Midbrain (tissue), 1 donor: ENCODE measurements around the gene GRIA4.
"Not testable (repeated sequence)": the region's sequence is repeated elsewhere in the genome, so short reads cannot be mapped to it uniquely, and the experiment has no call there.

ENCODE experiments used
- DNase-seq: peaks from one replicate; lab custom pipeline; 2025; lab: John Stamatoyannopoulos, UW

GRIA4 gene

GRCh38 chr11:106001304-106002012 lies 391.6 kb downstream of the GRIA4 start:
- no peak for DNase-seq

DNA sequence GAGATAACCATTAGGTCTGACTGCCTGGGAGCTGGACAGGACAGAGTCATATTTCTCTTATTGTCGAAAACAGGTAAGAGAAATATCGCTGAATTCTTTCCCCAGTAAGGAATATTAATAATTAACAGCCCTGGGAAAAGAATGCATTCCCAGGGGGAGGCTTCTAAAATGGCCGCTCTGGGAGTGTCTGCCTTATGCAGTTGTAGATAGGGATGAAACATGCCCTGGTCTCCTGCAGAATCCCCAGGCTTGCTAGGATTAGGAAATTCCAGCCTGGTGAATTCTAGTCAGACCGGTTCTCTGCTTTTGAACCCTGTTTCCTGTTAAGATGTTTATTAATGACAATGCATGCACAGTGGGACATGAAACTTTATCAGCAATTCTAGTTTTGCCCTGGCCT lies 393.2 kb downstream of the GRIA4 start:
- DNase-seq, result not testable (repeated sequence)

DNA sequence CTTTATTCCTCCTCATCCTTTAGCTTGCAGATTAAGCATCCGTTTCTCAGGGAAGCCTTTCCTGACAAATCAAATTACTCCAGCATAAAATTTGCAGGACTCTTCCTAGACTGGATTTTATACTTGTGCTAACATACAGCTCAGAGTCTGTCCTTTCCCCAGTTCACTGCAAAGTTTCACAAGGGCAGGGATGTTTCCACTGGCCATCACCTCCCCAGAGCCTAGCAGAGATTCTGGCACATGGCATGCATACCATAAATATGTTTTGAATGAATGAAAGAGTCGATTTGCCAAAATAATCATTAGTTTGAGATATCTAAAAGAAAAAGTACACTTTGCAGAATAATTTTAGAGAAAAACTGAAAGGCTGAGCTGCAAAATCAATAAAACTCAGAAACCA lies 401.6 kb downstream of the GRIA4 start:
- DNase-seq, result no peak

GRCh38 chr11:106012744-106013143 lies 402.9 kb downstream of the GRIA4 start:
- no peak for DNase-seq

DNA sequence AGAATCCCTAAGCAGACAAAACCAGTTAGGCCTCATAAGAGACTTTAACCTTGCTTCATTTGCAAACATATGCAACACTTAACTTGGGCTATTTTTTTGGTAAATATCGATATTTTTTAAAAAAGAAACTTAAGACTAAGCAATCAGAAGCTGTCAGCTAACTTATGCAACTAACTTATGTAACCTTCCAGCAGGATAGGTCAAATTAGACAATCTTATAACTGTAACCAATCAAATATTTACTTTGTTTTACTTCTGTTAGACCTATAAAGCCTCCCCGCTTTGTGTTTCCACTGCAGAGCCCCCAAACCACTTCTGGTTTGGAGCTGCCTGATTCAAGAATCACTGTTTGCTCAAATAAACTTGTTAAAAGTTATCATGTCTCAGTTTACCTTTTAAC lies 404.2 kb downstream of the GRIA4 start:
- DNase-seq, result no peak

GRCh38 chr11:106014620-106015019 lies 404.7 kb downstream of the GRIA4 start:
- DNase-seq, result no peak

DNA sequence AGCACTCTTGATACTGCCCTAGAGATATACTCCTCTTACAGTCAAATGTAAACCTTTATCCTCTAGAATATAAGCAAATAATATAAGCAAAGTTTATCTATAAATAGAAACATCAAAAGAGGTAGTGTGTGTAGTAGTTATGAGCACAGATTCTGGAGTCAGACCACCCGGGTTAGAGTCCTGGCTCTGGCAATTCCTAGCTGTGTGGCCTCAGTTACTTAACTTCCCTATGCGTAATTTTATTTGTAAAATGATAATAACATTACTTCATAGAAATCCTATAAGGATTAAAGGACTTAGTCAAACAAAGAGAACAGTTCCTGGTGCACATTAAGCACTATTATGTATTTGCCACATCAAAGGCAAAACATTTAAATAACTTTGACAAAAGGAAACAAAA lies 405.2 kb downstream of the GRIA4 start:
- DNase-seq, result no peak

- DNase-seq, result no peak
Measured at GRCh38 chr11:106017093-106017492, 407.2 kb downstream of the GRIA4 start.

DNA sequence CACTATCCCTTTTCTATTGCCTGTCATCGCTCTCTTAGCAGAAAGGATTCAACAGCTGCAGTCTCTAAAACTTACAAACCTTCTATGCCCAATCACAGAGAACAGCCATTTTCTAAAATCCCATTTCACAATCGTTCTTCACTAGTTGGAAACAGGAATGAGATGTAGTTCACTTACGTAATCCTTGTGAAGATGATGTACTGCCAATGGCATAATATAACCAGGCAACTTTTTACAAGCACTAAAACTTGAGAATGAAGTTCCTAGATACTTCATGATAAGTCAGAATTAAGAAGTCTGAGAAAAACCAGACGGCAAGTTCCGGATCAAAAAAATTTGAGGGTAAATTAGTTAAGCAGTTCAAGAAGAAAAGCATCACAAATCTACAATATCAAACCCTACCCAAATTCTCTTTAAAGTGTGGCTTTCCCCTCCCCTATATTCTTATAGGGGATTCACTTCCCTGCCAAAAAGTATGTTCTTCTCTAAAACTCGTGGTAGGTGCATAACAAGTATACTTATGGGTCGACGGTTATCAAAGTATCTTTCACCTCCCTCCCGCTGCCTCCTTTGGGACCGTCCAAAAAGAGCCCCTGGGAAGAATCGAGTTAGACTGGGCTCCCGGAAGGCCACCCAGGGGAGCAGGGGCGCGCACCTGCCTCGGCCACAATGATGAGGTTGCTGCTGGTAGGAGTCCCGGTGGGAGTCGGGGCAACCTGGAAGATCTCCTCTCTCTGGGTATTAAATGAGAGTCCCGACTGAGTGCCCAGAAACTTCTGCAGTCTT lies 411.5 kb downstream of the GRIA4 start:
- peak; percentile 22 for DNase-seq

GRCh38 chr11:106021967-106022794 lies 412.3 kb downstream of the GRIA4 start, which contains the start of gene MSANTD4:
MSANTD4 (minus strand) TSS chr11:106022240; CDS start chr11:106010917, 11,323 bp downstream.
- DNase-seq, result peak; percentile 100

GRCh38 chr11:106022795-106023275 lies 413.0 kb downstream of the GRIA4 start:
- DNase-seq, result no peak

DNA sequence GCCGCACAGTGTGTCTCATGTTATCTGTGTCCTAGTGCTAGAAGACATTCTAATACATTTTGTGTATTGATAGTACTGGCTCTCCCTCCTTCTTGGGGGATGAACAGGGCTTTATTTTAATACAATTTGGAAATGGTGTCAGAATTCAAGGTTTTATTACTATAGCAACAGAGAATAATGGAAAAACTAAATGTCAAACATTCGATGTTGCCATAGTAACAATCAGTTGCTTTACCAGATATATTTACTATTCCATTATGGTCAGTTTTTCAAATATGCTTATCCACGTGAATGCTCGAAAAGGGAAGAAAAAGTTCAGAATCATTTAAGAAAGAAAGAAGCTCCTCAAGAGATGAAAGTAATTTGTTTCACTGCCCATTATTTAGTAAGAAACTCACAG lies 420.7 kb downstream of the GRIA4 start:
- no peak for DNase-seq

- DNase-seq, result no peak
Measured at GRCh38 chr11:106031202-106031810, 421.4 kb downstream of the GRIA4 start.
